ENCODE data around the gene CKAP5. TPM values are rescaled to one million over a fixed set of nuclear protein-coding genes. Genes with fewer than 3 reads are reported as not detected.

CKAP5 gene
- polyA plus RNA-seq, 1 donor (not counting 4 experiments of a cell fraction or from before 2014, with no cell fraction given), result 96.4 TPM

GRCh38 chr11:46766656-46767055, 79.4 kb downstream of the CKAP5 start:
- H2AFZ ChIP-seq (ENCODE audit: control insufficient read depth, low read length), result no peak overlapping the region
- no peak for DNase-seq (ENCODE audit: low read depth, low spot score)
- no peaks in the 10 kb centered on the region for H3K27me3 ChIP-seq (ENCODE audit: control insufficient read depth, extremely low read depth, insufficient read depth, low read length)
- H3K9ac ChIP-seq (ENCODE audit: control insufficient read depth, extremely low read depth, insufficient read depth, low read length), result no peak overlapping the region
- no peak for FAIRE-seq
- dilution Hi-C loops (cut with MboI; ENCODE audit: extremely low pct_ligation_motif_present, low sequenced_read_pairs), result no loop called here
- H3K36me3 ChIP-seq (ENCODE audit: control insufficient read depth in 2 of 2, extremely low read depth in 1 of 2, insufficient read depth in 2 of 2, low read length in 2 of 2), result peaks cover 15 to 20% of the 10 kb centered on the region in 2 experiments
- H3K4me1 ChIP-seq (ENCODE audit: control insufficient read depth, extremely low read depth, insufficient read depth, low read length), result no peaks in the 10 kb centered on the region
- no peak overlapping the region for H3K4me2 ChIP-seq (ENCODE audit: control insufficient read depth, extremely low read depth, insufficient read depth, low read depth, low read length)
- H3K4me3 ChIP-seq (ENCODE audit: control insufficient read depth in 2 of 3, extremely low read depth in 1 of 3, insufficient read depth in 2 of 3, low read depth in 1 of 3, low read length in 3 of 3), result no peak overlapping the region
- no peaks in the 10 kb centered on the region for H3K9me3 ChIP-seq (ENCODE audit: control insufficient read depth, low read depth, low read length)
- H3K9me1 ChIP-seq (ENCODE audit: control insufficient read depth, extremely low read depth, insufficient read depth, low read length), result no peaks in the 10 kb centered on the region
- H4K20me1 ChIP-seq (ENCODE audit: control insufficient read depth, extremely low read depth, insufficient read depth, low read length), result no peaks in the 10 kb centered on the region
- no peak overlapping the region for H3K27ac ChIP-seq (ENCODE audit: control insufficient read depth, insufficient read depth, low read length)
- H3K79me2 ChIP-seq (ENCODE audit: control insufficient read depth, insufficient read depth, low read length), result no peaks in the 10 kb centered on the region
- TF ChIP-seq EZH2 (IDR thresholded peaks at IDR 0.05; ENCODE audit: low read length) (no peak), CTCF (optimal IDR thresholded peaks at IDR 0.05 in 1 of 3, IDR thresholded peaks at IDR 0.05 in 1 of 3, conservative IDR thresholded peaks at IDR 0.05 in 1 of 3; ENCODE audit: extremely low read depth in 1 of 3, insufficient read depth in 2 of 3, low read length in 3 of 3) (no peak)

GRCh38 chr11:46762248-46762647, 83.8 kb downstream of the CKAP5 start:
- H3K9me3 ChIP-seq (ENCODE audit: control insufficient read depth, low read depth, low read length), result no peaks in the 10 kb centered on the region
- no peak for TF ChIP-seq EZH2 (IDR thresholded peaks at IDR 0.05; ENCODE audit: low read length)
- TF ChIP-seq CTCF (optimal IDR thresholded peaks at IDR 0.05 in 1 of 3, IDR thresholded peaks at IDR 0.05 in 1 of 3, conservative IDR thresholded peaks at IDR 0.05 in 1 of 3; ENCODE audit: extremely low read depth in 1 of 3, insufficient read depth in 2 of 3, low read length in 3 of 3), result no peak
- dilution Hi-C loops (cut with MboI; ENCODE audit: extremely low pct_ligation_motif_present, low sequenced_read_pairs), result no loop called here
- FAIRE-seq (no peak), DNase-seq (ENCODE audit: low read depth, low spot score) (no peak)
- H3K27ac ChIP-seq (ENCODE audit: control insufficient read depth, insufficient read depth, low read length), result no peak overlapping the region
- H3K9me1 ChIP-seq (ENCODE audit: control insufficient read depth, extremely low read depth, insufficient read depth, low read length), result no peaks in the 10 kb centered on the region
- no peak overlapping the region for H3K4me2 ChIP-seq (ENCODE audit: control insufficient read depth, extremely low read depth, insufficient read depth, low read depth, low read length)
- no peak overlapping the region for H2AFZ ChIP-seq (ENCODE audit: control insufficient read depth, low read length)
- no peaks in the 10 kb centered on the region for H3K79me2 ChIP-seq (ENCODE audit: control insufficient read depth, insufficient read depth, low read length)
- H3K4me1 ChIP-seq (ENCODE audit: control insufficient read depth, extremely low read depth, insufficient read depth, low read length), result no peaks in the 10 kb centered on the region
- no peaks in the 10 kb centered on the region for H3K27me3 ChIP-seq (ENCODE audit: control insufficient read depth, extremely low read depth, insufficient read depth, low read length)
- no peaks in the 10 kb centered on the region for H4K20me1 ChIP-seq (ENCODE audit: control insufficient read depth, extremely low read depth, insufficient read depth, low read length)
- no peak overlapping the region for H3K9ac ChIP-seq (ENCODE audit: control insufficient read depth, extremely low read depth, insufficient read depth, low read length)
- H3K36me3 ChIP-seq (ENCODE audit: control insufficient read depth in 2 of 2, extremely low read depth in 1 of 2, insufficient read depth in 2 of 2, low read length in 2 of 2), result peaks cover 24 to 40% of the 10 kb centered on the region in 2 experiments
- H3K4me3 ChIP-seq (ENCODE audit: control insufficient read depth in 2 of 3, extremely low read depth in 1 of 3, insufficient read depth in 2 of 3, low read depth in 1 of 3, low read length in 3 of 3), result no peak overlapping the region
